SK-N-MC (cell line): ENCODE measurements around the gene ATP5F1E.
A peak's percentile ranks its signal among the peaks of the same experiment; 100 is the strongest.

ENCODE experiments used
- DNase-seq: peaks from one replicate; pipeline ENCODE4 v3.0.0-alpha.2; 2011; ENCODE audit warnings: low read depth, low spot score
- H3K27ac ChIP-seq: fragments of 200-600 bp; sonication (generic); 2 replicates; pipeline ENCODE4 v1.5.1; 2016; ENCODE audit warnings: mixed run types
- H3K36me3 ChIP-seq: fragments of 200-600 bp; sonication (generic); 2 replicates; pipeline ENCODE4 v1.6.1; 2017; ENCODE audit warnings: antibody characterized with exemption, low read length, mixed read lengths; ENCODE audit not compliant: insufficient read depth
- H3K4me3 ChIP-seq: fragments of 200-600 bp; sonication (generic); 2 replicates; pipeline ENCODE4 v1.5.1; 2016
- H3K9ac ChIP-seq: fragments of 200-600 bp; sonication (generic); 2 replicates; pipeline ENCODE4 v1.8.0; 2017; ENCODE audit warnings: mixed run types, mixed read lengths; ENCODE audit not compliant: insufficient read length
- H3K9me3 ChIP-seq: fragments of 200-600 bp; sonication (generic); 2 replicates; pipeline ENCODE4 v1.6.1; 2017; ENCODE audit warnings: low read depth, mild to moderate bottlenecking, antibody characterized with exemption, low read length, moderate library complexity, mixed read lengths
- EZH2 ChIP-seq: fragments of 200-600 bp; sonication (generic); IDR thresholded peaks from one replicate; pipeline ENCODE4 v1.6.1; 2017; ENCODE audit warnings: antibody characterized with exemption
- FOXP2 ChIP-seq: optimal IDR thresholded peaks from 2 replicates; pipeline ENCODE3; 2011; ENCODE audit warnings: mild to moderate bottlenecking, moderate library complexity; ENCODE audit not compliant: insufficient read depth; ENCODE audit errors: extremely low read length, control extremely low read depth
- POLR2AphosphoS5 ChIP-seq: IDR thresholded peaks from 2 replicates; pipeline ENCODE4 v1.6.1; 2012; ENCODE audit warnings: mild to moderate bottlenecking, low read depth, low read length, borderline replicate concordance

Gene ATP5F1E

GRCh38 chr20:59019217-59019616 is 12.9 kb downstream of the ATP5F1E start, which contains the start of gene TUBB1:
TUBB1 (plus strand) TSS chr20:59019429; CDS start chr20:59019523, 94 bp downstream.
- Histone ChIP-seq H3K9ac (no peak within 1 kb of the TSS), H3K9me3 (no peaks in the 10 kb centered on the region), H3K36me3 (peaks cover 20% of the 10 kb centered on the region; the same call in 1 of the 2 replicates), H3K4me3 (no peak within 1 kb of the TSS), H3K27ac (no peak within 1 kb of the TSS)
- no peak for DNase-seq
- TF ChIP-seq POLR2AphosphoS5 (no peak), FOXP2 (no peak), EZH2 (no peak)

GRCh38 chr20:59018817-59019216 is 13.3 kb downstream of the ATP5F1E start:
- Histone ChIP-seq H3K27ac (no peak overlapping the region), H3K9me3 (no peaks in the 10 kb centered on the region), H3K9ac (no peak overlapping the region), H3K4me3 (no peak overlapping the region), H3K36me3 (peaks cover 16% of the 10 kb centered on the region; the same call in 1 of the 2 replicates)
- TF ChIP-seq POLR2AphosphoS5 (no peak), FOXP2 (no peak), EZH2 (no peak)
- DNase-seq, result no peak

GRCh38 chr20:59017493-59018231 is 14.5 kb downstream of the ATP5F1E start:
- Histone ChIP-seq H3K4me3 (no peak overlapping the region), H3K9ac (no peak overlapping the region), H3K9me3 (no peaks in the 10 kb centered on the region), H3K27ac (peak overlapping the region; percentile 31; the same call in 1 of the 2 replicates), H3K36me3 (peaks cover 5% of the 10 kb centered on the region; the same call in 1 of the 2 replicates)
- no peak for DNase-seq
- no peak for TF ChIP-seq FOXP2
- TF ChIP-seq POLR2AphosphoS5, result no peak
- no peak for TF ChIP-seq EZH2

GRCh38 chr20:59016795-59017492 is 15.2 kb downstream of the ATP5F1E start:
- TF ChIP-seq POLR2AphosphoS5, result no peak
- TF ChIP-seq EZH2, result no peak
- no peak for TF ChIP-seq FOXP2
- Histone ChIP-seq H3K27ac (peak overlapping the region; percentile 31; the same call in 1 of the 2 replicates), H3K9me3 (no peaks in the 10 kb centered on the region), H3K36me3 (no peaks in the 10 kb centered on the region), H3K9ac (no peak overlapping the region), H3K4me3 (no peak overlapping the region)
- DNase-seq, result no peak

- TF ChIP-seq EZH2, result no peak
- TF ChIP-seq POLR2AphosphoS5, result no peak
- TF ChIP-seq FOXP2, result no peak
- Histone ChIP-seq H3K27ac (no peak overlapping the region), H3K36me3 (no peaks in the 10 kb centered on the region), H3K9me3 (no peaks in the 10 kb centered on the region), H3K9ac (no peak overlapping the region), H3K4me3 (no peak overlapping the region)
- DNase-seq, result no peak
These were observed 16.1 kb downstream of the ATP5F1E start for GRCh38 chr20:59015812-59016711.

GRCh38 chr20:59015411-59015810 is 16.7 kb downstream of the ATP5F1E start:
- H3K9me3 ChIP-seq, result no peaks in the 10 kb centered on the region
- H3K36me3 ChIP-seq, result no peaks in the 10 kb centered on the region
- no peak for TF ChIP-seq FOXP2
- no peak overlapping the region for H3K27ac ChIP-seq
- H3K4me3 ChIP-seq, result no peak overlapping the region
- no peak for DNase-seq
- no peak overlapping the region for H3K9ac ChIP-seq

GRCh38 chr20:59014680-59015389 is 17.3 kb downstream of the ATP5F1E start:
- no peaks in the 10 kb centered on the region for H3K36me3 ChIP-seq
- TF ChIP-seq POLR2AphosphoS5, result no peak
- TF ChIP-seq EZH2, result no peak
- TF ChIP-seq FOXP2, result no peak
- no peak overlapping the region for H3K4me3 ChIP-seq
- H3K27ac ChIP-seq, result no peak overlapping the region
- DNase-seq, result no peak
- H3K9me3 ChIP-seq, result no peaks in the 10 kb centered on the region
- H3K9ac ChIP-seq, result no peak overlapping the region

GRCh38 chr20:59013959-59014608 is 18.1 kb downstream of the ATP5F1E start:
- Histone ChIP-seq H3K9ac (no peak overlapping the region), H3K4me3 (no peak overlapping the region), H3K9me3 (no peaks in the 10 kb centered on the region), H3K27ac (no peak overlapping the region), H3K36me3 (no peaks in the 10 kb centered on the region)
- TF ChIP-seq POLR2AphosphoS5 (no peak), EZH2 (no peak), FOXP2 (no peak)
- DNase-seq, result no peak
